MM.1S (cell line): ENCODE measurements around the gene ELFN1.

Experiments
- EZH2 ChIP-seq: fragments of 300-600 bp; sonication (generic); optimal IDR thresholded peaks from 2 replicates; pipeline ENCODE3; 2017; ENCODE audit warnings: low read depth, mild to moderate bottlenecking, antibody characterized with exemption, low read length, mixed read lengths
- TF ChIP-seq, protein P1 (sequence below): fragments of 300-600 bp; sonication (generic); IDR thresholded peaks from 2 replicates; pipeline ENCODE4 v1.5.1; 2016; ENCODE audit warnings: antibody characterized with exemption, low read length, mixed read lengths

DNA sequence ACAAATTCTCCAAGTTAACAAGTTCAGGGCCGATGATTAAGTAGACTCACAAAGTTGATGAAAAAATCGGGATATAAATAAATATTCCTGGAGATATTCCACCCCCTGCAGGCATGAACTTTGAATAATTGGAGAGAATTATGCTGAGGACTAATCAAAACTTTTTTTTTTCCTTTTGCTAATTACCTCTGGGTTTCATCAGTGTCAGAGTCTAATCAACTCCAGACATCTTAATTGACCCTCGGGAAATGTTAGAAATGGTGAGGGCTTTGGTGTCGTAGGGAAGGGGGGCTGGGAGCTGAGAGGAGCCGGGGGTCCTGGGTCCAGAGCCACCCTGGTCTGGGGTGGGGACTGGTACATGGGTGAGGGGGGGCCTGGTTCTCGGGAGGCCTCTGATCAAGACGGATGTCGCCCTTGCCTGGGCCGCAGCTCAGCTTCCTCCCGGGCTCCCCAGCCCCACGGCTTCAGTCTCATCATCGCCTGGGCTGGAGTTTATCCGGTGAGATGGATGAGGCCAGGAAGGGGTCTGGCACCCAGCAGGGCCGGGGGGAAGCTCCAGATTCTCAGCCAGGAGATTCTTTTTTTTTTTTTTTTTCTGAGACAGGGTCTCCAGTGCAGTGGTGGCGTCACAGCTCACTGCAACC, 30.4 kb upstream of the ELFN1 start:
- no peak for TF ChIP-seq EZH2
- TF ChIP-seq, protein P1, sequence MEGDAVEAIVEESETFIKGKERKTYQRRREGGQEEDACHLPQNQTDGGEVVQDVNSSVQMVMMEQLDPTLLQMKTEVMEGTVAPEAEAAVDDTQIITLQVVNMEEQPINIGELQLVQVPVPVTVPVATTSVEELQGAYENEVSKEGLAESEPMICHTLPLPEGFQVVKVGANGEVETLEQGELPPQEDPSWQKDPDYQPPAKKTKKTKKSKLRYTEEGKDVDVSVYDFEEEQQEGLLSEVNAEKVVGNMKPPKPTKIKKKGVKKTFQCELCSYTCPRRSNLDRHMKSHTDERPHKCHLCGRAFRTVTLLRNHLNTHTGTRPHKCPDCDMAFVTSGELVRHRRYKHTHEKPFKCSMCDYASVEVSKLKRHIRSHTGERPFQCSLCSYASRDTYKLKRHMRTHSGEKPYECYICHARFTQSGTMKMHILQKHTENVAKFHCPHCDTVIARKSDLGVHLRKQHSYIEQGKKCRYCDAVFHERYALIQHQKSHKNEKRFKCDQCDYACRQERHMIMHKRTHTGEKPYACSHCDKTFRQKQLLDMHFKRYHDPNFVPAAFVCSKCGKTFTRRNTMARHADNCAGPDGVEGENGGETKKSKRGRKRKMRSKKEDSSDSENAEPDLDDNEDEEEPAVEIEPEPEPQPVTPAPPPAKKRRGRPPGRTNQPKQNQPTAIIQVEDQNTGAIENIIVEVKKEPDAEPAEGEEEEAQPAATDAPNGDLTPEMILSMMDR = no peak
